IPS DF 4.7 (cell line): Measurements from ENCODE around the gene SPHK2.
"Not testable (repeated sequence)": the region's sequence is repeated elsewhere in the genome, so short reads cannot be mapped to it uniquely, and the experiment has no call there.

Source experiments
- DNase-seq: peaks from one replicate; pipeline ENCODE4 v3.0.0-alpha.2; 2013; ENCODE audit warnings: low spot score; ENCODE audit errors: extremely low read depth

The SPHK2 gene, protein sequence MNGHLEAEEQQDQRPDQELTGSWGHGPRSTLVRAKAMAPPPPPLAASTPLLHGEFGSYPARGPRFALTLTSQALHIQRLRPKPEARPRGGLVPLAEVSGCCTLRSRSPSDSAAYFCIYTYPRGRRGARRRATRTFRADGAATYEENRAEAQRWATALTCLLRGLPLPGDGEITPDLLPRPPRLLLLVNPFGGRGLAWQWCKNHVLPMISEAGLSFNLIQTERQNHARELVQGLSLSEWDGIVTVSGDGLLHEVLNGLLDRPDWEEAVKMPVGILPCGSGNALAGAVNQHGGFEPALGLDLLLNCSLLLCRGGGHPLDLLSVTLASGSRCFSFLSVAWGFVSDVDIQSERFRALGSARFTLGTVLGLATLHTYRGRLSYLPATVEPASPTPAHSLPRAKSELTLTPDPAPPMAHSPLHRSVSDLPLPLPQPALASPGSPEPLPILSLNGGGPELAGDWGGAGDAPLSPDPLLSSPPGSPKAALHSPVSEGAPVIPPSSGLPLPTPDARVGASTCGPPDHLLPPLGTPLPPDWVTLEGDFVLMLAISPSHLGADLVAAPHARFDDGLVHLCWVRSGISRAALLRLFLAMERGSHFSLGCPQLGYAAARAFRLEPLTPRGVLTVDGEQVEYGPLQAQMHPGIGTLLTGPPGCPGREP

DNA sequence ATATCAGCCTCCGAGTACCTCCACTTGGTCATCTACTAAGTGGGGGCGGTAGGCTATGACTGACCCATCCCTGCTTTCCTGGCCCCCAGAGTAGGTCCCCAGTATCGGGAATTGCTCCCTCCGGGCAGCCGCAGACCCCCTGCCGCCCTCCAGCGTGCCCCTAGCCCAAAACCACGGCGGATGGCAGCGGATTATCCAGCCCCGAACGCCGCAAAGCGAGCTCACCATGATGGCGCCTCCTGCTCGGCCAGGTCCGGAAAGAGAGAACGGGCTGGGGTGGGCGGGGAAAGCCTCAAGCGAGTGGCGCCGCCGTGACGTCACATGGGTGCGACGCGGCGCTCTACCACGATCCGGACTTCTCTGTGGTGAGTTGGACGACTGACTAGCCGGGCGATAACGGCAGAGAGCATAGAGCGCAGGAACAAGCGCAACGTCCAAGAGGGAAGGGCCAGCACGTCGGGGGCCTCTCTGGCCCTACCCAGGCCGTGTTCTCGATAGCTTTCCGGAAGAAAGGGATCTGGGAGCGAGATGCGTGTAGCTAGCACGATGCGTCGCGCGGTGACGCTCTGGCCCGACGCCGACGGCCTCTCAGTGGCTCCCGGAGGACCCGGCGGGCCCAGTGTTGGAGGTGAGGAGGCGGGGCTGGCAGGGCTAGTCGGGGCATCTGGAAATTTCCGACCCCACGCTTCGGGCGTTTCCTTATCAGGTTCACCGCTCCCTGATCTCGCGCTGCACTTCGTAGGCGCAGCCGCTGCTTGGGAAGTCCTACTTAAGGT is at the start of gene SPHK2, which contains the start of gene RPL18:
Gene SPHK2, plus strand, starts transcription at position 591 of the 776 bp plus-strand sequence. CDS start 1,009 bp downstream, outside the sequence.
Gene RPL18, minus strand, starts transcription at position 263 of the 776 bp plus-strand sequence. Its CDS starts 35 bp downstream, at position 228.
- no peak for DNase-seq

DNA sequence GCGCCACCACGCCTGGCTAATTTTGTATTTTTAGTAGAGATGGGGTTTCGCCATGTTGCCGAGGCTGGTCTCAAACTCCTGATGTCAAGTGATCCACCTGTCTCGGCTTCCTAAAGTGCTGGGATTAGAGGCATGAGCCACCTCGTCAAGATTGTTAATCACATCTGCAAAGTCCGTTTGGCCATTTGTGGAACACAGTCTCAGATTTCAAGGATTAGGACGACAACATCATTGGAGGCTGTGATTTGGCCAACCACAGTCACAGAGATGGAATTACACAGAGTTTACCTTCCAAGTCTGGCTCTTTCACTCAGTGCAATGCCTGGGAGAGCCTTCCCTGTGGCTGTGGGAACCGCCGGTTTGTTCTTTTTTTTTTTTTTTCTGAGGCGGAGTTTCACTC is 49.5 kb upstream of the SPHK2 start:
- no peak for DNase-seq

DNA sequence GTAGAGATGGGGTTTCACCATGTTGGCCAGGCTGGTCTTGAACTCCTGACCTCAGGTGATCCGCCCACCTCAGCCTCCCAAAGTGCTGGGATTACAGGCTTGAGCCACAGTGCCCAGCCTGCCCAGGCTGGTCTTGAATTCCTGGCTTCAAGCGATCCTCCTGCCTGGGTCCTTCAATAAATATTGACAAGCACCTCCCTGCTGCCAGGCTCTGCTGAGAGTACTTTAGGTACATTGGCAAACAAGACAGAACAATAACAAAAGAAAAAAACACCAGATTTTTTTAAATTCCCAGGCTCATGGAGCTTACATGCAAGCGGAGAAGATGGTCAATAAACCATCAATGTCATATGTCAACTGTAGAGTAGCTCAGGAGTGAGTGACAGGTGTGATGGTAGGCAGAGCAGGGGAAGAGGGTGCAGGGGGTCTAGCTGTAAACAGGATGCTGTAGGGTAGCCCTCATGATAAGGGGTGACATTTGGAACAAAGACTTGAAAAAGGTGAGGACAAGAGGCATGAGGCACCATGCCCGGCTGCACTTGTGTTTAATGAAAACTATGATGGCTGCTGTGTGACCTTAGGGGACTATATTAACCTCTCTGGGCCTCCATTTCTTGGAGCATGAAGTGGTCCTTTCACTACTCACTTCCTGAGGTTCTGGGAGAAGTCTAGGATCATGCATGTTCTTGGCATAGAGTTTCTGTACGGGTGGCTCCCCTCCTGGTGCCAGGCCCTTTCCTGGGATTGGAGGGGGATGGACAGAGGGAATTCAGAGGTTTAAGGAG is 47.7 kb upstream of the SPHK2 start:
- DNase-seq = no peak

GRCh38 chr19:48573163-48573505 is 46.2 kb upstream of the SPHK2 start:
- DNase-seq = no peak

GRCh38 chr19:48575931-48576622 is 43.2 kb upstream of the SPHK2 start:
- DNase-seq = no peak

DNA sequence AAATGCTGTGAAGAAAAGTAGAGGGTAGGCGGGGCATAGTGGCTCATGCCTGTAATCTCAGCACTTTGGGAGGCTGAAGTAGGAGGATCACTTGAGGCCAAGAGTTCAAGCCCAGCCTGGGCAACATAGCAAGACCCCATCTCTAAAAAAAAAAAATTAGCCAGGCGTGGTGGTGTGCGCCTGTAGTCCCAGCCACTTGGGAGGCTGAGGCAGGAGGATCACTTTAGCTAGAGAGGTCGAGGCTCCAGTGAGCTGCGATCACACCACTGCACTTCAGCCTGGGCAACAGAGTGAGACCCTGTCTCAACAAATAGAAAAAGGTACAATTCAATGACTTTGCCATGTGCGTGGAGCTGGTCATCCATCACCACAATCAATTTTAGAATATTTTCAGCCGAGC is 41.4 kb upstream of the SPHK2 start:
- not testable (repeated sequence) for DNase-seq

DNA sequence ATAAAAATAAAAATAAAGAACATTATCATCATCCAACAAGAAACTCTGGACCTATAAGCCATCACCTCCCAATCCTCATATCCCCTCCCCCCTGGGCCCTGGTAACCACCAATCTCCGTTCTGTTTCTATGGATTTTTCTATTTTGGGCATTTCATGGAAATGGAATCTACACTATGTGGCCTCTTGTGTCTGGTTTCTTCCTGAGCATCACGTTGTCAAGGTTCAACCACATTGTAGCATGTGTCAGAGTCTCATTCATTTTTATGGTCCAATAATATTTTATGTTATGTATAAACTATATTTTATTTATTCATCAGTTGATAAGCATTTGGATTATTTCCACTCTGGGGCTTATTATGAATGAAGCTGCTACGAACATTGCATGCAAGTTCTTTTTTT is 40.4 kb upstream of the SPHK2 start:
- DNase-seq = no peak

DNA sequence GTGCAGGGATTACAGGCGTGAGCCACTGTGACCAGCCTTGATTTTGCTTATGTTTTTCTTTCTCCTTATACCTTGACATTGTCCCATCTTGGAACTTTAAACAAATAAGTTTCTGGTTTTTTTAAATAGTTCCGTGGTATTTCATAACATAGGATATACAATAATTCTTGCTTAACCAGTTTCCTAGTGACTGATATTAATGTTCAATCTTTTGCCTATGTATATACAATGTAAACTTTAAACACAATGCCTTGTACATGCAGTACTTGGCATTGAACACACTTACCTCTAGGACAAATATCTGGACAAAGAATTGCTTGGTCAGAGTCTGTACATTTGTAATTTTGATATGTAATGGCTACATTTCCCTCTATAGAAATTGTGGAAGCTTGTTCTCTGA is 37.1 kb upstream of the SPHK2 start:
- no peak for DNase-seq

DNA sequence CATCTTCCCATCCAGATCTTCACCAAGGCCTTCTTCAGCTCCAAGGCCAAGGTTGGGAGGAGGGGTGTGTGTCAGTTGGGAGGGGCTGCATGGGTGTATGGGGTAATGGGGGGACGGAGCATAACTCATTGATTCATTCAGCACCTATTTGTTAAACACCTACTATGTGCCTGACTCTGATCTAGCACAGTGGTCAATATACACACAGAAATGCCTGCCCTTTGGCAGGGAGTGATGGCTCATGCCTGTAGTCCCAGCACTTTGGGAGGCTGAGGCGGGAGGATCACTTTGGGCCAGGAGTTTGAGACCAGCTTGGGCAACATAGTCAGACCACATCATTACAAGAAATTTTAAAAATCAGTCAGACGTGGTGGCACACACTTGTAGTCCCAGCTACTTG is 31.9 kb upstream of the SPHK2 start:
- DNase-seq = no peak

- no peak for DNase-seq
These were observed 30.5 kb upstream of the SPHK2 start for GRCh38 chr19:48588670-48589401.

- DNase-seq = no peak
These were observed 28.3 kb upstream of the SPHK2 start for GRCh38 chr19:48591021-48591420.

DNA sequence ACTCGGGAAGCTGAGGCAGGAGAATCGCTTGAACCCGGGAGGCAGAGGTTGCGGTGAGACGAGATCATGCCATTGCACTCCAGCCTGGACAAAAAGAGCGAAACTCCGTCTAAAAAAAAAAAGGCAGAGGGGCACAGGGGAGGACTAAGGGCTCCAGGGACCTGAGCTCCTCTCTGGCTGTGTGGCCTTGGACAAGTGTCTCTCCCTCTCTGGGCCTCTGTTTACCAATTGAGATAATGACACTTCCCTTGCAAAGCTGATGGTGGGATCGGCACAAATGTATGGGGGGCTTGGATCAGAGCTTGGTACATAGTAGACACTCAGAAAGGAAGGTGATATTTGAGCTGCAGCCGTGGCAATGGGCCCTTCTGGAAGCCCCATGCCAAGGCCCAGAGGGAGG is 24.1 kb upstream of the SPHK2 start:
- DNase-seq = no peak

GRCh38 chr19:48595833-48596232 is 23.5 kb upstream of the SPHK2 start:
- no peak for DNase-seq

DNA sequence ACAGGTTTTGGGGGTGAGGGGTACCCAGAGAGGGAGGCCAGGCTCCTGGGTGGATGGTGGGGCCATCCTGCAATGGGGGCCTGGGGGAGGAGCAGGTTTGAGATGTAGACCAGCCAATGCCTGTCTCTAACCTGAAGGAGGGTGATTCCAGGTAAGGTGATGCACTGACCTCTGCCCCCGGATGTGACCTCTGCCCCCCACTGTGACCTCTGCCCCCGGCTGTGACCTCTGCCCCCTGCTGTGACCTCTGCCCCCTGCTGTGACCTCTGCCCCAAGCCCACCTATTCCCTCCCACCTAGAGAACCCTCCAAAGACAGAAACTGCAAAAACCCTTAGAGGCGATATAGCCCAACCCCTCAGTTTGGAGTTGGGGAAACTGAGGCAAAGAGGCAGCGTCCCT is 23.1 kb upstream of the SPHK2 start:
- no peak for DNase-seq

DNA sequence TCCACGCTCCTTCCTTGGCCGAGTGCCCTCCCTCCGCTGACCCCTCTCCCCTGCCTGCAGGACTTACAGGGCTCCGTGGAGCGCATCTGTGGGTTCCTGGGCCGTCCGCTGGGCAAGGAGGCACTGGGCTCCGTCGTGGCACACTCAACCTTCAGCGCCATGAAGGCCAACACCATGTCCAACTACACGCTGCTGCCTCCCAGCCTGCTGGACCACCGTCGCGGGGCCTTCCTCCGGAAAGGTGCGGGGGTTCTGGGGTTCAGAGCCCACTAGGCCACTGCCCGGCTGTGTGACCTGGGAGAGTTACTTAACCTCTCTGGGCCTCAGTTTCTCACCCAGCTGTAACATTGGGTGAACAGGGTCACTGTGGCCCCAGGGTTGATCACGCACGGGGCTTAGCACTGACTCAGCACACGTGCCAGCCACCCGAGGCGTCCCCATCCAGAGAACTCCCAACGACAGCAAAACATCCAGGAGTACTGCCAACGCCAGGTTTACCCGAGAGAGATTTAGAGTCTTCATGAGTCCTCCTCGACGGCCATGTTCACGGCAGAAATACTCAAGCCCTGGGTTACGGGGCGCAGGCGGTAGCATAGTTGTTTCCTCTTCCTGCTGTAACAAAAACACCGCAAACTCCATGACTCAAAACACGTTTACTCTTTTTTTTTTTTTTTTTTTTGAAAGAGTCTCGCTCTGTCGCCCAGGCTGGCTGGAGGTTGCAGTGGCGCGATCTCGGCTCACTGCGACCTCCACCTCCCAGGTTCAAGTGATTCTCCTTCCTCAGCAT is 22.4 kb upstream of the SPHK2 start:
- no peak for DNase-seq

- no peak for DNase-seq
These were observed 20.2 kb upstream of the SPHK2 start for GRCh38 chr19:48598996-48599700.

DNA sequence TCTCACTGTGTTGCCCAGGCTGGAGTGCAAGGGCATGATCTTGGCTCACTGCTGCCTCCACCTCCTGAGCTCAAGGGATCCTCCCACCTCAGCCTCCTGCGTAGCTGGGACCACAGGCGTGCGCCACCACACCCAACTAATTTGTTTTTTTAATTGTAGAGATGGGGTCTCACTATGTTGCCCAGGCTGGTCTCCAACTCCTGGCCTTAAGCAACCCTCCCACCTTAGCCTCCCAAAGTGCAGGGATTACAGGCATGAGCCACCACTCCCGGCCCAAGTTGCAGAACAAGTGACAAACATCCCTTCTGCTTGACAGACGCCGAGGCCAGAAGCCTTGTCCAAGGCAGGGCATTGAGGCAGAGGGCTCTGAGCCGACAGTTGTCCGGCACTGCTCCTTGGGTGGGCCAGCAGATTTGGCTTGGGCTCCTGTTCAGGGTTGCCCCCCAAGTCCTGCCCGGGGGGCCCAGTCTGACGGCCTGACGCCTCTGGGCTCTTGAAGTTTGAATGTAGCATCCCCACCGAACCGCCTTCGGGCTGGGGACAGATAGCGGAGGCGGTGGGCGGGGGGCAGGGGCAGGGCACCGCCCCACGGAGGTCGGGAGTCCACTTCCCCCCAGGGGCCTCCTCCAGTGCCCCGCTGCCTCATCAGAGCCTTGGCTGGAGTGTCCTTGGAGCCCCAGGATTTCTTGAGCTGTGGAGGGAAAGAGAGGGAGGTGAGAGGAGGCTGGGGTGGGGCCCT is 18.5 kb upstream of the SPHK2 start:
- no peak for DNase-seq

DNA sequence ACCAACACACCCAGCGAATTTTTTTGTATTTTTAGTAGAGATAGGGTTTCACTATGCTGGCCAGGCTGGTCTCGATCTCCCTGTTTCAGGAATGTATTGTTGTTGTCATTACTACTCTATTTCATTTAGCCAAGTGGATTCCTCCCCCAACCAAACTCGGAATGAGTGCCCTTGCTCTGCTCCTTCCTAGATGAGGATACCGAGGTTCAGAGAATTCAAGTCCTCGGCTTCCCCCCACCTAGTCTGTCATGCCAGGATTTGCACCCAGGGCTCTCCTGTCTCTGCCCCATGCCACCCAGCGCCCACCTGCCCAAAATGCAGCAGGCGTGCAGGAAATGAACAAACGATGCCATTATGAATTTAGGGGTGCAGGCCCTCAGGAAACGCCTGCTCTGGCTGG is 16.3 kb upstream of the SPHK2 start:
- no peak for DNase-seq
